Breast epithelium (tissue), 3 donors: ENCODE results near the gene QSOX2.

Experiments
- POLR2AphosphoS5 ChIP-seq, 3 donors: sonication (generic); formaldehyde crosslinking; IDR thresholded peaks; one replicate each; pipeline ENCODE4 v1.6.1; 2017; ENCODE audit warnings: antibody characterized with exemption in 3 of 3
- TF ChIP-seq, protein P1 (sequence below), 3 donors: fragments of 450-650 bp; IDR thresholded peaks; one replicate each; pipeline ENCODE4 v1.5.1; 2016 to 2017; ENCODE audit warnings: antibody characterized with exemption in 3 of 3, mild to moderate bottlenecking in 3 of 3, moderate library complexity in 3 of 3

DNA sequence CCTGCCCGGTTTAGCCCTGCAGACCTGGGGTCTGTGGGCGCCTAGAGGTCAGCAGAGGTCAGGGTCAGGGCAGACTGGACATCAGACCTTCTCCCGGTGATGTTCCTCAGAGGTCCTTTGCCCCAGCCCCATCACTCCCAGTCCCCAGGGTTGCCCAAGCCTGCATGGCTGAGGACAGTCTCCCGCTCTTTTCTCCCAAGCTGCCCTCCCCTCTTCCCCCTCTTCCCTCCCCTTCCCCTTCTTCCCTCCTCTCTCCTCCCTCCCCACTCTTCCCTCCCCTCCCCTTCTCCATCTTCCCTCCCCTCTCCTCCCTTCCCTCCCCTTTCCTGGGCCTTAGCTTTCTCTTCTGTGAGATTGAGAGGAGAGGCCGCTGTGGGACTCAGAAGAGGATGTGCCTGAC, 51.1 kb downstream of the QSOX2 start:
- TF ChIP-seq, protein P1, sequence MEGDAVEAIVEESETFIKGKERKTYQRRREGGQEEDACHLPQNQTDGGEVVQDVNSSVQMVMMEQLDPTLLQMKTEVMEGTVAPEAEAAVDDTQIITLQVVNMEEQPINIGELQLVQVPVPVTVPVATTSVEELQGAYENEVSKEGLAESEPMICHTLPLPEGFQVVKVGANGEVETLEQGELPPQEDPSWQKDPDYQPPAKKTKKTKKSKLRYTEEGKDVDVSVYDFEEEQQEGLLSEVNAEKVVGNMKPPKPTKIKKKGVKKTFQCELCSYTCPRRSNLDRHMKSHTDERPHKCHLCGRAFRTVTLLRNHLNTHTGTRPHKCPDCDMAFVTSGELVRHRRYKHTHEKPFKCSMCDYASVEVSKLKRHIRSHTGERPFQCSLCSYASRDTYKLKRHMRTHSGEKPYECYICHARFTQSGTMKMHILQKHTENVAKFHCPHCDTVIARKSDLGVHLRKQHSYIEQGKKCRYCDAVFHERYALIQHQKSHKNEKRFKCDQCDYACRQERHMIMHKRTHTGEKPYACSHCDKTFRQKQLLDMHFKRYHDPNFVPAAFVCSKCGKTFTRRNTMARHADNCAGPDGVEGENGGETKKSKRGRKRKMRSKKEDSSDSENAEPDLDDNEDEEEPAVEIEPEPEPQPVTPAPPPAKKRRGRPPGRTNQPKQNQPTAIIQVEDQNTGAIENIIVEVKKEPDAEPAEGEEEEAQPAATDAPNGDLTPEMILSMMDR (IDR thresholded peaks at IDR 0.05), result no peak
- no peak for TF ChIP-seq POLR2AphosphoS5 (IDR thresholded peaks at IDR 0.05)
